CD4-positive, alpha-beta T cell treated with Interleukin-21 for 1 hour (primary cell): ENCODE measurements around the gene SMIM5.
A peak's percentile ranks its signal among the peaks of the same experiment; 100 is the strongest.
"Not testable (repeated sequence)": the region's sequence is repeated elsewhere in the genome, so short reads cannot be mapped to it uniquely, and the experiment has no call there.

Experiments used
- DNase-seq: peaks from one replicate; pipeline ENCODE4 v3.0.0-alpha.2; 2020

Gene SMIM5, protein sequence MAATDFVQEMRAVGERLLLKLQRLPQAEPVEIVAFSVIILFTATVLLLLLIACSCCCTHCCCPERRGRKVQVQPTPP

DNA sequence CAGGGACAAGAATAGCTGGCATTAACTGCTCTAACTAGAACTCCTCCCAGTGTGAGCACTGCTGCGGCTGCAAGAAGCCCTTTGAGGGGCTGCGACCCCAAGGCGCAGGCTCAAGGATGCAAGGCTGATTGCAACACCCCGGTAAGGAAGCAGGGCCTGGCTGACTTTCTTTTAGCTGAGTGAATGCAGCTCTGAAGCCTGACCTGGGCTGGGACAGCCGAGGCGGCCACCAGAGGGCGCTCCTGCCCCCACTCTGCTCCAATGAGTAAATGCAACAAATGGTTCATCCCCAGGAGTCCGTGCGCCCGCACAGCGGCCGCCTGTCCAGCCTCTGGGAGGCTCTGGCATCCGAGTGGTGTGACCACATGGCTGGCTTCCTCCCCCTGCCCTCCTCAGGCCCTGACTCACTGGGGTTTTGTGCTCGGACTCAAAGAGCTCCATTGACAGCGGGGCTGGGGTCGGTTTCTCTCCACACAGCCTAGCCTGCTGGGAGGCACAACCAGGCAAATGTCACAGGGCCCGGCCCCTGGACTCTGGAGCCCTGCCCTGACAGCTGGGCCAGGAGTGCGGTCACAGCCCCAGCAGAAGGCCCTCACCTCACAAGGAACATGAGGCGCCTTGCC lies at the start of gene SMIM5:
Gene SMIM5, plus strand, starts transcription at position 572 of the 623 bp plus-strand sequence. CDS start 6,768 bp downstream, outside the sequence.
- peak; percentile 77 for DNase-seq

DNA sequence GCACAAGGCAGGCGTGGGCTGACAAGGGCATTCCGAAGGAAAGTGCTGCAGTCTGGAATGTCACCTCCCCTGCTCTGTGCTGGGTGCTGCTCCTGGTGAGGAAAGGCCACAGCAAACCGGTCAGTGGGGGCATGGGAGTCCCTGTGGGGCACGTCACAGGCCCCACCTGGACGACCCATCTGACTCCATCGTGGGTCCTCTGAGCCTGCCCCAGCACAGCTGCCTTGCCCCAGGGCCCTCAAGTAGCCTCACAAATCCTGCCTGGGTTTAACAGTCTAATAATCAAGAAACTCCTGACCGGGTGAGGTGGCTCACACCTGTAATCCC lies 48.4 kb upstream of the SMIM5 start:
- no peak for DNase-seq

DNA sequence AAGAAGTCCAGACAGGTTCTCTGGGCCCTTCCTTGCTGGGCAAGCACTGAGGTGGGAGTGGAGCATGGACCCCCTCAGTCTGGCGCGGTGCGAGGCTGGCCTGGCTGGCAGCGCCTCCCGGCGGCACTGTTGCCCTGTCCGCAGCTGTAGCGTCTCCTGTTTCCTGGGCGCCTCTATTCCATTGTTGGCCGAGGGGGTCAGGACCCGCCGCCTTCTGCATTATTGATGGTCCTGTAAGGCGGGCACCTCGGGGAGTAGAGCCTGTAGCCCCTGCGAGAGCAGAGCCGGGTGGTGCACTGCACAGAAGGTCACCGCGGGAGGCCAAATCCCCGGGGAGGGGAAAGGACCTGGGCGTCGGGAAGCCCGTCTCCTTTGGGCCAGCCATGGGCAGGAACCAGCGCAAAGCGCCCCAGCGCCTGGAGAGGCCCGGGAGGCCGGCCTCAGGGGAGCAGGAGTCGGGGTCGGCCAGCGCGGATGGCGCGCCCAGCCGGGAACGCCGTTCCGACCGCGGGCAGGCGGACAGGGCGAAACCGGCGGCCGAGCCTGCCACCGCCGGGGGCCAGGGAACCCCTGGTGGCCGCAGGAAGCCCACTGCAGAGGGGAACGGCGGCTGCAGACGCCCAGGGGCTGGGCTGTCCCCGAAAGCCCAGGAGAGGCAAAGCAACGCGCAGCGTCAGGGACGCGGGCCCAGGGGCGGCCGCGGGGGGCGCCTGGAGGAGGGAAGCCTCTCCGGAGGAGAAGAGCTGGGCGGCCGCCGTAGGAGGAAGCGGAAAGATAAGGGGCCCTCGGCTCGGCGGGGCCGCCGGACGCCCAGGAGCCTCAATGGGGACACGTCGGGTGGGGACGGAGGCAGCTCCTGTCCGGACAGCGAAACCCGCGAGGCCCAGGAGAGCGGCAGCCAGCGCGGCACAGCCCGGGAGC lies 45.3 kb upstream of the SMIM5 start, which contains the start of gene MYO15B:
Gene MYO15B, plus strand, starts transcription at position 126 of the 921 bp plus-strand sequence. Its CDS starts 258 bp downstream, at position 384.
- peak; percentile 59 for DNase-seq

DNA sequence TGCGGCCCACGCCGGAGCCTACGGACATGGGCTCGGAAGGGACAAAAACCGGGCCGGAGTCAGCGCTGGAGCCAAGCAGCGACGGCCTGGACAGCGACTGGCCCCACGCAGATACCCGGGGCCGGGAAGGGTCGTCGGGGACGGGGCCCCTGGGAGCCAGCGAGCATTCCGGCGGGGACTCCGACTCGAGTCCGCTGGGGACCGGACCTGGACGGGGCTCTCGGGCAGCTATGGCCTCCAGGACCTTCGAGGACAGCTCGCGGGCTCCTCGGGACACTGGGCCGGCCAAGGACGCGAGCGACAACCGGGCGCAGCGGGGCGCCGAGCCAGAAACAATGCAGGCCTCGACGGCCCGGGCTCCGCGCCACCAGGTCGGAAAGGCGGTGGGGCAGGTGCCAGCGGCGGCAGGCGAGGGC lies 44.6 kb upstream of the SMIM5 start:
- DNase-seq, result no peak

DNA sequence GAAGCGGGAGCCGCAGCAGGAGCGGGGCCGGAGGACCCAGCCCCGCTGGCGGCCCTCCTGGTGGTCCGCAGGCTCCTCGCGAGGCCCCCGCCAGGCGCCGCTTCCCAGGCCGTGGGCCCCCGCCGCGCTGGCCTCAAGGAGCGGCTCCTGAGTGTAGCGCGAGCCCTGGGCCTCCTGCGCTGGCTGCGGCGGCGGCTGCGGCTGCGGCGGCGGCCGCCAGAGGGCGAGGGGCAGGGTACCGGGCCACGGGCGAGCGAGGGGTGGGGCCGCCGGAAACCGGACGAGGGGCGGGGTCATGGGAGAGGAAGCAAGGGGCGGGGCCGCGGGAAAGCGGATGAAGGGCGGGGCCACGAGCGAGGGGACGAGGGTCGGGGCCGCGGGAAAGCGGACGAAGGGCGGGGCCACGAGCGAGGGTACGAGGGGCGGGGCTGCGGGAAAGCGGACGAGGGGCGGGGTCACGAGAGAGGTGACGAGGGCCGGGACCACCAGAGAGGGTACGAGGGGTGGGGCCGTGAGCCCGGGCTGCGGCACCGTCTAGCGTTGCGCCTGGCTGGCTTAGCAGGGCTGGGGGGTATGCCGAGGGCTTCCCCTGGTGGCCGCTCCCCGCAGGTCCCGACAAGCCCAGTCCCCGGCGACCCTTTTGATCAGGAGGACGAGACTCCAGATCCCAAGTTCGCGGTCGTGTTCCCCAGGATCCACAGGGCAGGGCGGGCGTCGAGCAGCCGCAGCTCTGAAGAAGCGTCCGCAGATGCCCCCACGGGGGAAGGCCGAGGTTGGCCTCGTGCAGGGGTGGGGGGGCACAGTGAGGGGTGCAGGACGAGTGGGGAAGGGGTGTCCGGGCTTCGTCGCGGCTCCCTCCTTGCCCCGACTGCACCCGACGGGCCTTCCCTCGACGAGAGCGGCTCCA lies 44.0 kb upstream of the SMIM5 start:
- peak; percentile 96 for DNase-seq

DNA sequence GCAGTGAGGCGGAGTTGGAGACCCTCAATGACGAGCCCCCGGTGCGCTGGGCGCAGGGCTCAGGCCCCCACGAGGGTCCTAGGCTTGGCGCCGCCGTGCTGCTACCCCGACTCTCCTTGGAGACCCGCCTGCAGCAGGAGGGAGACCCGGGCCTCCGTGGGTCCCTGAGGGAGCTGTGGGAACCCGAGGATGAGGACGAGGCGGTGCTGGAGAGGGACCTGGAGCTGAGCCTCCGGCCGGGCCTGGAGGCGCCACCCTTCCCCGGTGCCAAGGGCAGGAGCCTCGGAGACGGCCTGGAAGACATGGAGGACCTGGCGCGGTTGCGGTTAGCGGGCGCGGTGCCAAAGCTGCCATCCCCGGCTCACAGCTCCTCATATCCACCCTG lies 43.3 kb upstream of the SMIM5 start:
- DNase-seq, result no peak

DNA sequence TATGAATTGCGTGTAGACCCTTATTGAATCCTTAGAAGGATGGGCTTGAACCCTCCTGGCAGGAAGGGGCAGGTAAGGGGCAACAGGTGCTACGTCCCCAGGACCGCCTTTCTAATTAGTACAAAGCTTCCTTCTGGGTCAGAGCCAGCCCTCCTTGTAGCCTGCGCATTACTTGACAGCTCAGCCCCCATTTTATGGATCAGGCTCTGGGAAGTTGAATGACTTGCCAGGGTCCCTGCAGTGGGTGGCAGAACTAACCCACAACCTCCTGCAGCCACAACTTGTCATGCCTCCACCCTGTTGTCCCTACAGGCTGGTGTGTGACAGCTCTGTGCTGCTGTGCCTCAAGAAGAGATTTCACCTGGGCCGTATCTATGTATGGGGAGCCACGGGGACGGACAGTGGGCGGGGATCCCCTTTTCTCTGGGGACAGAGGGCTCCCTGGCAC lies 42.9 kb upstream of the SMIM5 start:
- DNase-seq, result no peak

DNA sequence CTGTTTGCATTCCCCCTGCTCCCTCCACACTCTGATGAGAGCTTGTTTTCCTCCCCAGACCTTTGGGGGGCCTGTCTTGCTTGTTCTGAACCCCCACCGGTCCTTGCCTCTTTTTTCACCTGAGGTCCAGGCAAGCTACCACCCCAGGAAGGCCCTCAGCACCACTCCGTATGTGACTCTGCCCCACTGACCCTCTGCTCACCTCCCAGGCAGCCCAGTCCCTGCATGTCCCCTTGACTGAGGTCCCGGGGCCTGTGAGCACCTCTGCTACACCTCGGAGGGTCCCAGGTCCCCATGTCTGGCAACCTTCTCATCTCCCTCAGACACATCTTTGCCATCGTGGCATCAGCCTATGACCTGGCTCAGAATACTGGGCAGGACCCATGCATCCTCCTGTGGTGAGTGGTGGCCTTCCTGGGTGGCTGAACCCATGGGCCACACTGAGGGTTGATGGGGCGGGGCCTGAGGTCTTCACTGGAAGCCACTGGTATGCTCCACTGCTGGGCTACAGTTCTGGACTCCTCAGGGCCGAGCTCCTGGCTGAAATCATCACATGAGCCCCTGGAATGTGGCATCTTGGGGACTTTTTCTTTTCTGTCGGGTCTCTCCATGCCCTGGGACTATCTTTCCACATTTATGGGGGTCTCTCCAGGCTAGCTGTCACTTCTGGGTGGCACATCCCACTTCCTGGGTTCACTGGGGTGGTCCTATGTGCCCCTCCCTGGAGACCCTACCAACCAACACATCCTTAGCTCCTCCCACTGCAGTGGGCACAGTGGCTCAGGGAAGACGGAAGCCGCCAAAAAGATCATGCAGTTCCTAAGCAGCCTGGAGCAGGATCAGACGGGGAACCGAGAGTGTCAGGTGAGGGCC lies 42.1 kb upstream of the SMIM5 start:
- no peak for DNase-seq

DNA sequence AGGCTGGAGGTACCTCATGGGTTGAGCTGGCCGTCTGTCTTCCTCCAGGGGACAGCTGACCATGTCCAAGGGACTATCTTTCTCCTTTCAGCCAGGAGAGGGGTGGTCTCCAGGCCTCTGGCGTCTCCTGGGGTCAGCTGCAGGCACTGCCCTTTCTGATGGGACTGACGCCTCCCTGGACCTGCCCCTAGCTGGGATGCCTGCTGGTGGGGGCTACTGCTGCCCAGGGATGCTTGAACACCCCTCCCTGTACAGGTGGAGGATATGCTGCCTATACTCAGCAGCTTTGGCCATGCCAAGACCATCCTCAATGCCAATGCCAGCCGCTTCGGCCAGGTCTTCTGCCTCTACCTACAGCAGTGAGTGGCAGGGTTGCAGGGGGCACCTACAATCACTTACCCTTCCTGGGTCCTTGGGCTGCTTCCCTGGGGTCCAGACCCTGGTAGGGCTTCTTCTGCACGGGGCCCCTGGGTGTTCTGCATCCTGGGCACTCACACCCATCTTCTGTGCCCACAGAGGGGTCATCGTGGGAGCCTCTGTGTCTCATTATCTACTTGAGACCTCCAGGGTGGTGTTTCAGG lies 41.4 kb upstream of the SMIM5 start:
- DNase-seq, result no peak

DNA sequence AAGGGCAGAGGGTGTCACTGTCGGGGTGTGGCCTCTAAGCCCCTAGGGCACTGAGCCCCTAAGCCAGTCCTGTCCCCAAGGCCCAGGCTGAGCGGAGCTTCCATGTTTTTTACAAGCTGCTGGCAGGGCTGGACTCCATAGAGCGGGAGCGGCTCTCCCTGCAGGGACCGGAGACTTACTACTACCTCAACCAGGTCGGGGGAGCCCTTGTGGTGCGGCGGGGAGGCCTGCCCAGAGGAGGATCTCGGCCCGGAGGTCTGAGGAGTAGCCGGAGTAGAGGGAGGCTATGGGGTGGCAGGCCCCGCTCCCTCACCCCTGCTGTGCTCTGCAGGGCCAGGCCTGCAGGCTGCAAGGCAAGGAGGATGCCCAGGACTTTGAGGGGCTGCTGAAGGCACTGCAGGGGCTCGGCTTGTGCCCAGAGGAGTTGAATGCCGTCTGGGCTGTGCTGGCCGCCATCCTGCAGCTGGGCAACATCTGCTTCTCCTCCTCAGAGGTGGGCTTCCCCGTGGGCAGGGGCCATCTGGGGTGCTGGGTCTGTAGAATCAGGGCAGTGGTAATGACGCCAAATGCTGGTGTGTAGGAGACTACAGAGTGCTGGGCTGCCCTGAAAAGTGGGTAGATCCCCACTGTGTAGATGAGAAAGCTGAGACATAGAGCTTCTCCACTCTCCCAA lies 40.8 kb upstream of the SMIM5 start:
- no peak for DNase-seq

DNA sequence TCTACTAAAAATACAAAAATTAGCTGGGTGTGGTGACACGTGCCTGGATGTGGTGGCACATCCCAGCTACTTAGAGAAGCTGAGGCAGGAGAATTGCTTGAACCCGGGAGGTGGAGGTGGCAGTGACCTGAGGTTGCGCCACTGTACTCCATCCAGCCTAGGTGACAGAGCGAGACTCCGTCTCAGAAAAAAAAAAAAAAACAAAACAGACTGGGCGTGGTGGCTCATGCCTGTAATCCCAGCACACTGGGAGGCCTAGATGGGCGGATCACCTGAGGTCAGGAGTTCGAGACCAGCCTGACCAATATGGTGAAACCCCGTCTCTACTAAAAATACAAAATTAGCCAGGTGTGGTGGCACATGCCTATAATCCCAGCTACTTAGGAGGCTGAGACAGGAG lies 39.8 kb upstream of the SMIM5 start:
- DNase-seq, result not testable (repeated sequence)

DNA sequence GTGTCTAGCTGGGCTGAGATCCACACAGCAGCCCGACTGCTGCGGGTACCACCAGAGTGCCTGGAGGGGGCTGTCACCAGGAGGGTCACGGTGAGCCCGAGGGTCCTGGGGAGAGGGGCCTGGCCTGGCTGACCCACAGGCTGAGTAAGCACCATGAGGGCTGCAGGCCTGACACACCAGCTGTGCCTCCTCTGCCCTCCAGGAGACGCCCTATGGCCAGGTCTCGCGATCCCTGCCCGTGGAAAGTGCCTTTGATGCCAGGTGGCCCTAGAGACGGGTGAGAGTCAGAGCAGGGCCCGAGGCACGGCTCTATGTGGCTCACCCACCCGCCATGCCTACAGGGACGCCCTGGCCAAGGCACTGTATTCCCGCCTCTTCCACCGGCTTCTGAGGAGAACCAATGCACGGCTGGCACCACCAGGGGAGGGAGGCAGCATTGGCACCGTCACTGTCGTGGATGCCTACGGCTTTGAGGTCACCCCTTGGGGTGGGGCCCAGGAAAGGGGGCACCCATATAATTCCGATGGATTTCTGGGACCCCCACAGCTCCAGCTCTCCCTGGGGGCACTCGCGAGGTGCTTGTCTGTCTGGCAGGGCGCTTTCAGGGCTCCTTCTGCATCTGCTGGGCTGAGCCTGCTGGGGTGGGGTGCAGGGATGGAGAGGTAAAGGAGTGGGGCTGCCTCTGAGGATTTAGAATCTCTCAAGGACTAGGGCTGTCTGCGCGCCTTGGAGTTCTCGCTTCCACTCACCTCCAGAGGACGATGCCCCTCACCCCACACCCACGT lies 38.5 kb upstream of the SMIM5 start:
- no peak for DNase-seq

DNA sequence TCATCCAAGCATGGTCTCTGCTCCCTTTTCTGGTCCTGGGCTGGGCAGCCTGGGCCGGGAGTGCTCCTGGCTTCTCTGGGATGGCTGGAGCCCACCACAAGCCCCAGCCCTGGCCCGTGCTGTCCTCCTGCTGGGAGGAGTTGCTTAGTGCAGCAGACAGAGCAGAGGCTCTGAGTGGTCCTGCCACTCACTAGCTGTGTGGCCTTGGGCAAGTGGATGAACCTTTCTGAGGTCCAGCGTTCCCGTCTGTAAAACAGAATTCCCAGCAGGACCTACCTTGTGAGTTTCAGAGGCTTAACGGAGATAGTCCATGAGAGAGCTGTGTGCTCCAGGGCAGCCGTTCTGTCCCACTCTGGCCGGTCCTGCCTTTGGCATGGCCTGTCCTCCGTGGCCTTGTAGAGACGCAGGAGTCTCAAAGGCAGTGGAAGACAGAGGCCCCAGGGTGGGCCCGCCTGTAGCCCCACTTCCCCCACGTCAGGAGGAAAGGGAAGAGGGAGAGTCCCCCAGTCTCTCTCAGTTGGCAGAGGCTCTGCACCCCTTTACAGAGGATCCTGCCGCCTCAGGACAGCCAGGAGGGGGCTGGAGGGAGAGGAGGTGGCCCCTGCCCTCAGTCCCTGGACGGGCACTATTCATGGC lies 37.8 kb upstream of the SMIM5 start:
- DNase-seq, result no peak

DNA sequence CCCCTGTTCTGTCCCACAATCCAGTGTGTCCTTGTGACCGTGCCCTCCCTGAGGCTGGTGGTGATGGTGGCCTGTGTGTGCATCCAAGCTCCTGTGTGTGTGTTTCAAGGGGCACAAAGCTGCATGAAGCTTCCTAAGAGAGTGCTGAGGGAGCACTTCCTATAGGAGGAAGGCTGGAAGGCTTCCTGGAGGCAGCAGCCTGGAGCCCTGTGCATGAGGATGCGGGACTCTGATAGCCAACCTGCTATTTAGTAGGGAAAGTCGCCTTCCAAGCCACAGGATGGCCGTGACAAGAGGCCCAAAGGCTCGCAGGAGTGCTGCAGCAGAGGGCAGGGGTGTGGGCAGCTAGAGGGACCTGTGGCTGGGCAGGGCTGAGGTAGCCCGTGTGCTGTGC lies 37.3 kb upstream of the SMIM5 start:
- DNase-seq, result no peak

DNA sequence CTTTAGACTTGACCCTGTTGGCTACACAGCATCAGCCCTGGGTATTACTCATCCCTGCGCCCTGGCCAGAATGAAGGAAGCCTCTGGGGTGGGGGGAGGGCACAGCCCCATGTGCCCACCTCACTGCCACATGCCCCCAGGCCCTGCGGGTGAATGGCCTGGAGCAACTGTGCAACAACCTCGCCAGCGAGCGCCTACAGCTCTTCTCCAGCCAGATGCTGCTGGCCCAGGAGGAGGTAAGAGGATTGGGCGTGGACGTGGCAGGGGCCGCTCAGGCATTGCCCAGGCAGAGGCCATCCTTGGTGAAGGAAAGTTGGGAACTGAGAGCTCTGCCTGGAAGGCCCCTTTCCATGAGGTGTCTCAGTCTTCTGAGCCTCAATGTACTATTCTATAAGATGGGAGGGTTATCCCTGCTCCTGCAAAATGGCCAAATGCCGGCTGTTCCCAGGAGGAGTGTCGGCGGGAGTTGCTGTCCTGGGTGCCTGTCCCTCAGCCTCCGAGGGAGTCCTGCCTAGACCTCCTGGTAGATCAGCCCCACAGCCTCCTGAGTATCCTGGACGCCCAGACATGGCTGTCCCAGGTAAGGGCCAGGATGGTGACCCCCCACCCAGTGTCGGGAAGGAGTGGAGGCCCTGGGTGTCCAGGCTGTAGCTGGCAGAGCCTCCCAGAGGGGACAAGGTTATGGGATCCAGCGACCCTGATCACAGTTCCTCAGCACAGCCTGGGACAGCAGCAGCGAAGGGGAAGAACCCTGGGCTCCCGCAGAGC lies 36.7 kb upstream of the SMIM5 start:
- DNase-seq, result no peak

DNA sequence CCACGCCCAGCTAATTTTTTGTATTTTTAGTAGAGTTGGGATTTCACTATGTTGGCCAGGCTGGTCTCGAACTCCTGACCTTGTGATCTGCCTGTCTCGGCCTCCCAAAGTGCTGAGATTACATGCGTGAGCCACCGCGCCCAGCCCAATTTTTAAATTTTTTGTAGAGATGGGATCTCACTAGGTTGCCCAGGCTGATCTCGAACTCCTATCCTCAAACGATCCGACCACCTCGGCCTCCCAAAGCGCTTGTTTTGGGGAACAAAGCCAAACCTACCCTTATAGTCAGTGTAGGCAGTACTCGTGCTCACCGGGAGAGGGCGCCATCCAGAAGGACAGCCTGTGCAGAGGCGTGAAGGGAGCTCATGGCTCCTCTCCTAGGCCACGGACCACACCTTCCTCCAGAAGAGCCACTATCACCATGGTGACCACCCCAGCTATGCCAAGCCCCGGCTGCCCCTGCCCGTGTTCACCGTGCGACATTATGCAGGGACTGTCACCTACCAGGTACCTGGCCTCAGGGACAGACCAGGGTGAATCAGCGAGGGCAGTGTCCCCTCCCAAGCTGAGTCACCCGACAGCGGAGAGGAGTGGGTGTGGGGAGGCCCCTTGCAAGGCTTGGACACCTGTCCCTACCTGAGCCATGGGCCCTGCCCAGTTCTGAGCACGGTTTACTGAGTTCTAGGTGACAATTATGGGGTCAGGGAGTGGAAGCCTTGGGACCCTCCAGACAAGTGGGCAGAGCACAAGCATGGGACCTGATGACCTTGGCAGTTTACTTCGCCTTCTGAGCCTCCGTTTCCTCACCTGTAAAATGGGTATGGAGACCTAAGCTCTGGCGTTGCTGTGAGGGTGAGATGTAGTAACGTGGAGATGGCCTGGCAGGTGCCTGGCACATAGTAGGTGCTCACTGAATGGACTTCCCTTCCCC lies 31.9 kb upstream of the SMIM5 start:
- DNase-seq, result peak; percentile 61

DNA sequence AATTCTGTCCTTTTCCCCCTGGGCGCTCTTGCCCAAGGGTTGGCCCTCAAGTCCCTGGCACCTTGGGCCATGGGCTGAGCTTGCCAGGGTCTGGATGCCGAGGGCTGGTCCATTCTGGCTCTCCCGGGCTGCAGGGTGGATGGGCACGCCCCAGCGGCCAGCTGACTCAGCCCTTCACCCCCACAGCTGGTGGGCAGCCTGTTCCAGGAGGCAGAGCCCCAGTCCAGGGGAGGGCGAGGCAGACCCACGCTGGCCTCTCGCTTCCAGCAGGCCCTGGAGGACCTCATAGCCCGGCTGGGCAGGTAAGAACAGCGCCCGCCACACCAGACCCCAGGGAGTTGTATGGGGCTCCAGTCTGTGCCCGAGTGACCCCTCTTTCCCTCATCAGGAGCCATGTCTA lies 30.6 kb upstream of the SMIM5 start:
- no peak for DNase-seq

DNA sequence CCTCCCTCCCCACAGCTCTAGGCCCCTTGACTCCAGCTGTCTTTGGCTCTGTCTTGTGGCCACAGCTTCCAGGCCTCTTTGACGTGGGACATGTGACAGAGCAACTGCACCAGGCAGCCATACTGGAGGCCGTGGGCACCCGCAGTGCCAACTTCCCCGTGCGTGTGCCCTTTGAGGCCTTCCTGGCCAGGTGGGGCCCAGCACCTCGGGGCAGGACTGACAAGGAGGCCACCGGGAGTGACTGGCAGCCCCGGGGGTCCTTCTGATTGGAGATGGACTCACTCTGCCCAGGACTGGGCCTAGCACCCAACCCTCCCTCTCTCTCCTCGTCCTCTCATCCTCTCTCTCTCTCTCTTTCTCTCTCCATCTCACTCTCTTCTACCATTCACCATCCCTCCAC lies 30.1 kb upstream of the SMIM5 start:
- DNase-seq, result no peak
